Mucosa of stomach (tissue), 1 donor: ENCODE results near the gene GNG8.

Experiments used
- H3K27me3 ChIP-seq: one replicate; pipeline ENCODE4 v1.7.0; 2013; ENCODE audit warnings: mild to moderate bottlenecking, low read length; ENCODE audit not compliant: control insufficient read depth, insufficient read depth
- H3K36me3 ChIP-seq: one replicate; pipeline ENCODE4 v1.7.0; 2013; ENCODE audit warnings: low read length; ENCODE audit not compliant: control insufficient read depth, insufficient read depth
- H3K4me1 ChIP-seq: one replicate; pipeline ENCODE4 v1.7.0; 2013; ENCODE audit warnings: mild to moderate bottlenecking, low read length; ENCODE audit not compliant: control insufficient read depth, insufficient read depth
- H3K4me3 ChIP-seq: one replicate; pipeline ENCODE4 v1.7.0; 2013; ENCODE audit warnings: low read length
- H3K9ac ChIP-seq: one replicate; pipeline ENCODE4 v1.7.0; 2013; ENCODE audit warnings: mild to moderate bottlenecking, low read length, moderate library complexity
- H3K9me3 ChIP-seq: one replicate; pipeline ENCODE4 v1.7.0; 2013; ENCODE audit warnings: mild to moderate bottlenecking, low read length, moderate library complexity; ENCODE audit not compliant: control insufficient read depth
- donor health status: Pancreatic carcinoma.

Gene GNG8

GRCh38 chr19:46613525-46613924 lies 22.5 kb downstream of the GNG8 start:
- Histone ChIP-seq H3K36me3 (peaks cover 10% of the 10 kb centered on the region), H3K4me1 (peaks cover 4% of the 10 kb centered on the region), H3K9me3 (no peaks in the 10 kb centered on the region), H3K9ac (no peak overlapping the region), H3K27me3 (peaks cover 3% of the 10 kb centered on the region), H3K4me3 (no peak overlapping the region)

DNA sequence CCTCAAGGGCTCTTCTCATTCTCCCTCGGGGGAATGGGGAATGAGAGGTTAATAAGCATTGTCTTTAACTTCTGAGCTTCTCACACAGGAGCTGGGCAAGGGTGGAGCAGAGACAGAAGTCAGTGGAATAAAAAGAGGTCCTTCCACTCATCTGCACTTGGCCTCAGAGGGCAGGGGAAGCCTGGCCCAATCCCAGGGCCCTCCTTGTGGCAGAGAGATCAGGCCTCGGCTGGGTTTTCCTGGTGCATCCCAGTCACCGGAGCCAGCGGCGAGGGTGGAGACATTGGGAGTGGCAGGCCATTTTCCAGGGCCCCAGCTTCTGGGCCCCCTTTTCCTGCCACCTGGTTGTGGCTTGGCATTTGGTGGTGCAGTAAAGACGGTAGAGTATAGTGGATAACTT lies 24.2 kb downstream of the GNG8 start:
- no peak overlapping the region for H3K9ac ChIP-seq
- peaks cover 4% of the 10 kb centered on the region for H3K4me1 ChIP-seq

GRCh38 chr19:46610851-46611770 lies 24.9 kb downstream of the GNG8 start:
- Histone ChIP-seq H3K4me1 (peaks cover 4% of the 10 kb centered on the region), H3K4me3 (no peak overlapping the region), H3K9ac (no peak overlapping the region), H3K36me3 (peaks cover 23% of the 10 kb centered on the region), H3K9me3 (no peaks in the 10 kb centered on the region), H3K27me3 (no peaks in the 10 kb centered on the region)

More for the DNA sequence above, 24.2 kb downstream of the GNG8 start:
- Histone ChIP-seq H3K27me3 (peaks cover 3% of the 10 kb centered on the region), H3K9me3 (no peaks in the 10 kb centered on the region), H3K36me3 (peaks cover 23% of the 10 kb centered on the region), H3K4me3 (no peak overlapping the region)

DNA sequence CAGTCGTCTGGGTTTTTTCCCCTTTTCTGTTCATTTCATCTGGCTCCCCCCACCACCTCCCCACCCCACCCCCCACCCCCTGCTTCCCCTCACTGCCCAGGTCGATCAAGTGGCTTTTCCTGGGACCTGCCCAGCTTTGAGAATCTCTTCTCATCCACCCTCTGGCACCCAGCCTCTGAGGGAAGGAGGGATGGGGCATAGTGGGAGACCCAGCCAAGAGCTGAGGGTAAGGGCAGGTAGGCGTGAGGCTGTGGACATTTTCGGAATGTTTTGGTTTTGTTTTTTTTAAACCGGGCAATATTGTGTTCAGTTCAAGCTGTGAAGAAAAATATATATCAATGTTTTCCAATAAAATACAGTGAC lies 25.6 kb downstream of the GNG8 start:
- peaks cover 4% of the 10 kb centered on the region for H3K4me1 ChIP-seq
- H3K27me3 ChIP-seq, result no peaks in the 10 kb centered on the region
- no peak overlapping the region for H3K4me3 ChIP-seq
- H3K36me3 ChIP-seq, result peaks cover 23% of the 10 kb centered on the region
- no peak overlapping the region for H3K9ac ChIP-seq
- no peaks in the 10 kb centered on the region for H3K9me3 ChIP-seq

DNA sequence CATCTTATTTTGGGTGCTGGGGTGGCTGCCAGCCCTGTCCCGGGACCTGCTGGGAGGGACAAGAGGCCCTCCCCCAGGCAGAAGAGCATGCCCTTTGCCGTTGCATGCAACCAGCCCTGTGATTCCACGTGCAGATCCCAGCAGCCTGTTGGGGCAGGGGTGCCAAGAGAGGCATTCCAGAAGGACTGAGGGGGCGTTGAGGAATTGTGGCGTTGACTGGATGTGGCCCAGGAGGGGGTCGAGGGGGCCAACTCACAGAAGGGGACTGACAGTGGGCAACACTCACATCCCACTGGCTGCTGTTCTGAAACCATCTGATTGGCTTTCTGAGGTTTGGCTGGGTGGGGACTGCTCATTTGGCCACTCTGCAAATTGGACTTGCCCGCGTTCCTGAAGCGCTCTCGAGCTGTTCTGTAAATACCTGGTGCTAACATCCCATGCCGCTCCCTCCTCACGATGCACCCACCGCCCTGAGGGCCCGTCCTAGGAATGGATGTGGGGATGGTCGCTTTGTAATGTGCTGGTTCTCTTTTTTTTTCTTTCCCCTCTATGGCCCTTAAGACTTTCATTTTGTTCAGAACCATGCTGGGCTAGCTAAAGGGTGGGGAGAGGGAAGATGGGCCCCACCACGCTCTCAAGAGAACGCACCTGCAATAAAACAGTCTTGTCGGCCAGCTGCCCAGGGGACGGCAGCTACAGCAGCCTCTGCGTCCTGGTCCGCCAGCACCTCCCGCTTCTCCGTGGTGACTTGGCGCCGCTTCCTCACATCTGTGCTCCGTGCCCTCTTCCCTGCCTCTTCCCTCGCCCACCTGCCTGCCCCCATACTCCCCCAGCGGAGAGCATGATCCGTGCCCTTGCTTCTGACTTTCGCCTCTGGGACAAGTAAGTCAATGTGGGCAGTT lies 26.2 kb downstream of the GNG8 start:
- Histone ChIP-seq H3K4me1 (peaks cover 8% of the 10 kb centered on the region), H3K4me3 (no peak overlapping the region), H3K9ac (no peak overlapping the region), H3K36me3 (peaks cover 23% of the 10 kb centered on the region), H3K27me3 (no peaks in the 10 kb centered on the region), H3K9me3 (no peaks in the 10 kb centered on the region)

DNA sequence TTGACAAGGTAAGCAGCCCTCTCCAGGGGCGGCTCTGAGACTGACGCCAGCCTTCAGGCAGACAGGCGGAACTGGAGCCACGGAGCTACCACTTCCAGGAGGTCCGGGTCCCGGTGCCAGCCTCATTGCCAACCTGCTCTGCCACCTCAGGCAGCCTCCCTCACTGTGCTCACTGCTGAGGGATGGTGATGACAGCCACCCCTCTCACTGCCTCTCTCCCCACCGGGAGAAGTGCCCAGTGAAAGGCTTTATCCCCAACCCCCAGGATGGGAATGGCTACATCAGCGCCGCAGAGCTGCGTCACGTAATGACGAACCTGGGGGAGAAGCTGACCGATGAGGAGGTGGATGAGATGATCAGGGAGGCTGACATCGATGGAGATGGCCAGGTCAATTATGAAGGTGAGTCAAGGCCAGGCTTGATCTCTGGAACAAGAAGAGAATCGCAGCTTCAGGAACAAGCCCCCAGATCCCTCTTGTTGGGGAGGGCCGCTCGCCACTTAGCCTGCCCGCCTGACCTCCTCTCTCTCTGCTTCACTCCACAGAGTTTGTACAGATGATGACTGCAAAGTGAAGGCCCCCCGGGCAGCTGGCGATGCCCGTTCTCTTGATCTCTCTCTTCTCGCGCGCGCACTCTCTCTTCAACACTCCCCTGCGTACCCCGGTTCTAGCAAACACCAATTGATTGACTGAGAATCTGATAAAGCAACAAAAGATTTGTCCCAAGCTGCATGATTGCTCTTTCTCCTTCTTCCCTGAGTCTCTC lies 27.2 kb downstream of the GNG8 start:
- Histone ChIP-seq H3K36me3 (peaks cover 23% of the 10 kb centered on the region), H3K9ac (no peak overlapping the region), H3K9me3 (no peaks in the 10 kb centered on the region), H3K27me3 (no peaks in the 10 kb centered on the region), H3K4me3 (no peak overlapping the region), H3K4me1 (peaks cover 13% of the 10 kb centered on the region)

GRCh38 chr19:46608178-46608577 lies 27.8 kb downstream of the GNG8 start:
- peaks cover 19% of the 10 kb centered on the region for H3K4me1 ChIP-seq
- no peak overlapping the region for H3K9ac ChIP-seq
- H3K36me3 ChIP-seq, result peaks cover 23% of the 10 kb centered on the region
- no peaks in the 10 kb centered on the region for H3K27me3 ChIP-seq
- no peak overlapping the region for H3K4me3 ChIP-seq
- no peaks in the 10 kb centered on the region for H3K9me3 ChIP-seq

GRCh38 chr19:46607448-46607841 lies 28.6 kb downstream of the GNG8 start:
- H3K9me3 ChIP-seq, result no peaks in the 10 kb centered on the region
- H3K36me3 ChIP-seq, result peaks cover 23% of the 10 kb centered on the region
- no peak overlapping the region for H3K4me3 ChIP-seq
- H3K9ac ChIP-seq, result no peak overlapping the region
- no peaks in the 10 kb centered on the region for H3K27me3 ChIP-seq
- peaks cover 20% of the 10 kb centered on the region for H3K4me1 ChIP-seq

GRCh38 chr19:46606681-46607447 lies 29.1 kb downstream of the GNG8 start:
- no peaks in the 10 kb centered on the region for H3K9me3 ChIP-seq
- peaks cover 23% of the 10 kb centered on the region for H3K36me3 ChIP-seq
- H3K4me3 ChIP-seq, result no peak overlapping the region
- H3K4me1 ChIP-seq, result peaks cover 16% of the 10 kb centered on the region
- H3K27me3 ChIP-seq, result no peaks in the 10 kb centered on the region
- H3K9ac ChIP-seq, result no peak overlapping the region

GRCh38 chr19:46606019-46606418 lies 30.0 kb downstream of the GNG8 start:
- H3K4me1 ChIP-seq, result peaks cover 16% of the 10 kb centered on the region
- peaks cover 23% of the 10 kb centered on the region for H3K36me3 ChIP-seq
- H3K9me3 ChIP-seq, result no peaks in the 10 kb centered on the region
- no peak overlapping the region for H3K9ac ChIP-seq
- H3K27me3 ChIP-seq, result no peaks in the 10 kb centered on the region
- H3K4me3 ChIP-seq, result no peak overlapping the region

DNA sequence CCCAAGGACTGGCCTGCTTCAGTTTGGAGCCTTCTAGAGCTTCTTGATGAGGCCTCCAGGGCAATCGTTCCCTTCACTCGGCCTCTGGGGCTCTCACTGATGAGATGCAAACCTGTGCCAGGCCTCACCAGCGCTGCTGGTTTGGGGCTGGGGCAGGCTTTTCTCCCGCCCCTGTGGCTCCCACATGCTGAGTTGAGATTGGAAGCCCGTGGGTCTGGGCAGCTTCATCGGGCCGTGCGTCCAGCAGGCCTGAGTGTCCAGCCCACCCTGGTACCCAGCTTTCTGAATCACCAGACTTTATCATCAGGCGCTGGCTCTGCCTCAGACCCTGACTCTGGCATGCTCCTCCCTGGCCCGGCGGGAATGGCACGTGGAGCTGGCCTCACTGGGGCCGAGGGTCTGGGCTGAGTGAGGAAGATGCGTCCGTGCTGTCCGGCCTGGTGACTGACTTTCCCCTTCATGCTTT lies 30.6 kb downstream of the GNG8 start:
- peaks cover 23% of the 10 kb centered on the region for H3K36me3 ChIP-seq
- H3K4me3 ChIP-seq, result no peak overlapping the region
- peaks cover 17% of the 10 kb centered on the region for H3K4me1 ChIP-seq
- no peaks in the 10 kb centered on the region for H3K27me3 ChIP-seq
- no peaks in the 10 kb centered on the region for H3K9me3 ChIP-seq
- H3K9ac ChIP-seq, result no peak overlapping the region
